Prostate gland (tissue), 2 donors: ENCODE data around the gene ADRM1. TPM values are rescaled to one million over a fixed set of nuclear protein-coding genes. Genes with fewer than 3 reads are reported as not detected.
A peak's percentile ranks its signal among the peaks of the same experiment; 100 is the strongest.

Experiments used
- DNase-seq: peaks from one replicate; pipeline ENCODE4 v3.0.0-alpha.2; 2019; ENCODE audit warnings: low spot score
- H3K27ac ChIP-seq, 2 donors: fragments of 200-600 bp; sonication (generic); 2 replicates each; pipeline ENCODE4 v1.5.1; 2017 to 2019
- H3K27me3 ChIP-seq: fragments of 200-600 bp; sonication (generic); replicated peaks from 2 replicates; pipeline ENCODE4 v1.5.1; 2019; ENCODE audit not compliant: insufficient read depth
- H3K36me3 ChIP-seq, 2 donors: fragments of 200-600 bp; sonication (generic); 1 replicate in 1 of 2; 2 replicates in 1 of 2; pipeline versions ENCODE4 v1.5.1 to v1.8.1; 2017 to 2019
- H3K4me1 ChIP-seq: fragments of 200-600 bp; sonication (generic); replicated peaks from 2 replicates; pipeline ENCODE4 v1.5.1; 2019
- H3K4me3 ChIP-seq, 2 donors: fragments of 200-600 bp; sonication (generic); 2 replicates each; pipeline ENCODE4 v1.5.1; 2017 to 2019
- H3K9me3 ChIP-seq: fragments of 200-600 bp; sonication (generic); 2 replicates; pipeline ENCODE4 v1.5.1; 2017
- POLR2A ChIP-seq: fragments of 450-650 bp; IDR thresholded peaks from one replicate; pipeline ENCODE4 v1.6.1; 2016; ENCODE audit warnings: antibody characterized with exemption, mild to moderate bottlenecking
- POLR2AphosphoS5 ChIP-seq: sonication (generic); formaldehyde crosslinking; IDR thresholded peaks from one replicate; pipeline ENCODE4 v1.6.1; 2017; ENCODE audit warnings: antibody characterized with exemption
- WGBS: methylation state at CpG from one replicate; pipeline ENCODE4 v1.1.5; 2018; 5-methylcytosine and 5-hydroxymethylcytosine counted together
- intact Hi-C: fragments of 100-400 bp; cut with DNase I; formaldehyde crosslinking; loops from one replicate; pipeline ENCODE4 v1.14.2; 2022
- total RNA-seq, 2 donors: library from RNA; depleted of rRNA; stranded (reverse); fragments of >200 nt; gene quantifications; one replicate each; pipeline ENCODE4 v1.1.0, GENCODE V29; 2016
- TF ChIP-seq, protein P1 (sequence below), 4 experiments: fragments of 200-600 bp in 2 of 4; fragments of 450-650 bp in 2 of 4; sonication (generic) in 2 of 4; IDR thresholded peaks; 1 replicate in 3 of 4; 2 replicates in 1 of 4; pipeline ENCODE4 v1.5.1; 2016 to 2019; ENCODE audit warnings: antibody characterized with exemption in 4 of 4, mild to moderate bottlenecking in 2 of 4, moderate library complexity in 2 of 4

The ADRM1 gene
- total RNA-seq, 2 donors from 2014 or later, result 149 to 207 TPM

DNA sequence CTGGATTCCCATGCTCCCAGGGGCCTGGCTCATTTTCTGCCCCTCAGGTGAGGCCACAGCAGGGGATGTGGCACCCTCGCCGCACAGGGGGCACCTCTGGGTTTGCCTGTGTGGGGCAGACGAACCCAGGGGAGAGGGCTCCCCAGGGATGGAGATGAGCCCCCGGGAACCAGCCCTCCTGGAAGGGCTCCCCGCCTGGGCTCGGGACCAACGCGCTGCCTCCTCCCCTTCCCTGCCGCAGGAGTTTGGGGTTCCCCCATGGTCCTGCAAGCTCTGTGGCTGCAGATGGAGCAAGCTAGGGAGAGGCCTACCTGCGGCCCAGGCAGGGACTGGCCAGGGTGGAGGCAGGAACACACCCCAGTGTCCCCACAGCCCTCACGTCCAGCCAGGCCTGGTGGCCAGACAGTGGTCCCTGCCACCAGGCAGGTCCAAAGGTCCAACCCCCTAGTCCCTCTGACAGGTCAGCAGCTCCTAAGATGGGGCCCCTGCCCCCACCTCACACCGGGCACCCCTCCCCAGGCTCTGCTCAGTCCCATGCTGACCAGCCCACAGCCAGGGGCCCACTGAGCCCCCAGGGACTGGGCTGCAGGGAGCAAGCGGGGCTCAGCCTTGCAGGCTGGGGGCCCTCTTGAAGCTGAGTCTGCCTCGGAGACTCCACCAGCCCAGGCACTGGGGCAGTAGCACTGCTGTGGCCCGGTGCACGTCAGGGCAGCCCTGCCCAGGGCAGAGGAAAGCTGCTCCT lies 50.7 kb downstream of the ADRM1 start:
- TF ChIP-seq POLR2AphosphoS5, result no peak
- no peak for TF ChIP-seq POLR2A
- TF ChIP-seq, protein P1, sequence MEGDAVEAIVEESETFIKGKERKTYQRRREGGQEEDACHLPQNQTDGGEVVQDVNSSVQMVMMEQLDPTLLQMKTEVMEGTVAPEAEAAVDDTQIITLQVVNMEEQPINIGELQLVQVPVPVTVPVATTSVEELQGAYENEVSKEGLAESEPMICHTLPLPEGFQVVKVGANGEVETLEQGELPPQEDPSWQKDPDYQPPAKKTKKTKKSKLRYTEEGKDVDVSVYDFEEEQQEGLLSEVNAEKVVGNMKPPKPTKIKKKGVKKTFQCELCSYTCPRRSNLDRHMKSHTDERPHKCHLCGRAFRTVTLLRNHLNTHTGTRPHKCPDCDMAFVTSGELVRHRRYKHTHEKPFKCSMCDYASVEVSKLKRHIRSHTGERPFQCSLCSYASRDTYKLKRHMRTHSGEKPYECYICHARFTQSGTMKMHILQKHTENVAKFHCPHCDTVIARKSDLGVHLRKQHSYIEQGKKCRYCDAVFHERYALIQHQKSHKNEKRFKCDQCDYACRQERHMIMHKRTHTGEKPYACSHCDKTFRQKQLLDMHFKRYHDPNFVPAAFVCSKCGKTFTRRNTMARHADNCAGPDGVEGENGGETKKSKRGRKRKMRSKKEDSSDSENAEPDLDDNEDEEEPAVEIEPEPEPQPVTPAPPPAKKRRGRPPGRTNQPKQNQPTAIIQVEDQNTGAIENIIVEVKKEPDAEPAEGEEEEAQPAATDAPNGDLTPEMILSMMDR (IDR thresholded peaks at IDR 0.05), result no peak
- no peaks in the 10 kb centered on the region for H3K9me3 ChIP-seq
- no peaks in the 10 kb centered on the region for H3K27me3 ChIP-seq
- intact Hi-C loops, result loop anchor here (2.0 kb wide), 1 partner anchor 23 kb away; no protein-coding TSS in a partner anchor
- H3K36me3 ChIP-seq, result peaks cover 0 to 6% of the 10 kb centered on the region in 2 donors
- DNase-seq, result no peak
- WGBS, result 79% methylated on average over 7 of the region's 16 CpGs
- peak overlapping the region; percentile 46 to 59 for H3K27ac ChIP-seq
- H3K4me1 ChIP-seq, result peaks cover 50% of the 10 kb centered on the region
- no peak overlapping the region for H3K4me3 ChIP-seq

DNA sequence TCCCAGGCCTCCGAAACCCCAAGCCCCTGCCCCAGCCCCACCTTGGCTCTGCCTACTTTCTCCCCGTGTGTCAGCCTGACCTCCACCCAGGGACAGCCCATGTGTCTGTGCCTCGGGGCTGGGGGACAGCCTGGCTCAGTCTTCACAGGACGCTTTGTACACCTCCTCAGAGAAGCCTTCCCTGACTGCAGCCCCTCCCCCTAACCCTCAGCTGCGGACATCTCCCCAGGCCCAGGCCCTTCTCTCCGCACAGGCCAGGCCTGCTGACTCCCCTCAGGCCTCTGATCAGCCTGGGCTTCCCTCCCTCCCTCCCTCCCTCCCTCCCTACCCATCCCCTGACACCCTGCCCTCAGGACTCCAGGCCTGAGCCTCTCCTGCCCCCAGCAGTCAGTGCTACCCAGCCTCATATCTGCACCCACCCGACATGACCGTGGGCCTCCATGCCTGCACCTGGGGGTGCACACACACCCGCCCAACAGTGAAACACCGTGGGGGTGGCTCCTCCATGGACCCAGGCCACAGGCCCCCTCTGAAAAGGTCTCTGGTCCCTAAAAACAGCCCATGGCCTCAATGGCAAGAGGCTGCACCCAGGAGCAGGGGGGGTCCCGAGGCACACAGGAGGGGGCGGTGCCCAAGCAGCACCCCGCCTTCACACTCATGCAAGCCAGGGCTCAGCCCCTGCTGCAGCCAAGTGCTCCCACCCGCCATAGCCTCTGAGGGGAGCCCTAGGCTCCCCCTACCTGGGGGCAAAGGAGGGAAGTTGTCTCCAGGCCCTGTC lies 51.4 kb downstream of the ADRM1 start:
- Histone ChIP-seq H3K4me1 (peaks cover 58% of the 10 kb centered on the region), H3K36me3 (peaks cover 0 to 6% of the 10 kb centered on the region in 2 donors), H3K4me3 (no peak overlapping the region), H3K27ac (peak overlapping the region; percentile 81 to 84), H3K27me3 (no peaks in the 10 kb centered on the region), H3K9me3 (no peaks in the 10 kb centered on the region)
- DNase-seq, result no peak
- 61% methylated on average over 14 of the region's 14 CpGs for WGBS
- intact Hi-C loops, result no loop called here
- TF ChIP-seq POLR2AphosphoS5 (no peak), POLR2A (no peak)
- TF ChIP-seq, protein P1 (IDR thresholded peaks at IDR 0.05), result no peak

DNA sequence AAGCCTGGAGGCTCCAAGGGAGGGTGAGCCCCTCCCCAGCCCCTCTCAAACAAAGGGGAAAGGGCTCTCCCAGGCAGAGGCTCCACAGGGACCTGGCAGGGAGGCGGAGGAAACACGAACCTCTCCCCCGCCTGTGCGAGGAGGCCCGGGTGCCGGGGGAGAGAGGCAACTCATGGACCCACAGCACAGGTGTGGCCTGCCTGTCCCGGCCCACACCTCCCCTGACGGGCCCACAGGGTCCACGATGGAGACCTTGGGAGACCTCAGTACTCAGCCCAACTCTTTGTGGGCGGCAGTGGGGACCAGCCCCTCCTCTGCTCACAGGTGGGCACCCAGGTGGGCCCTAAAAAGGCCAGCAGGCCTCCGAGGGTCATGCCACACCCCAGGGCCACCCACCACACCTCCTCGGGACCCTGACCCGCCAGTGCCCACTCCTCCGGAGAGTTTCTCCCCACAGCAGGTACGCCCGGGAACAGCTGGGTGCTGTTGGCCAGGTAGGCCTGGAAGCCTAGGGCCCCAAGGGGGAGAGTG lies 52.1 kb downstream of the ADRM1 start:
- Histone ChIP-seq H3K27me3 (no peaks in the 10 kb centered on the region), H3K9me3 (no peaks in the 10 kb centered on the region), H3K36me3 (peaks cover 0 to 6% of the 10 kb centered on the region in 2 donors), H3K27ac (peak overlapping the region; percentile 81 to 84), H3K4me3 (no peak overlapping the region), H3K4me1 (peaks cover 62% of the 10 kb centered on the region)
- no peak for DNase-seq
- intact Hi-C loops, result no loop called here
- TF ChIP-seq, protein P1 (IDR thresholded peaks at IDR 0.05), result no peak
- TF ChIP-seq POLR2AphosphoS5, result no peak
- no peak for TF ChIP-seq POLR2A
- WGBS, result 49% methylated on average over 13 of the region's 16 CpGs

DNA sequence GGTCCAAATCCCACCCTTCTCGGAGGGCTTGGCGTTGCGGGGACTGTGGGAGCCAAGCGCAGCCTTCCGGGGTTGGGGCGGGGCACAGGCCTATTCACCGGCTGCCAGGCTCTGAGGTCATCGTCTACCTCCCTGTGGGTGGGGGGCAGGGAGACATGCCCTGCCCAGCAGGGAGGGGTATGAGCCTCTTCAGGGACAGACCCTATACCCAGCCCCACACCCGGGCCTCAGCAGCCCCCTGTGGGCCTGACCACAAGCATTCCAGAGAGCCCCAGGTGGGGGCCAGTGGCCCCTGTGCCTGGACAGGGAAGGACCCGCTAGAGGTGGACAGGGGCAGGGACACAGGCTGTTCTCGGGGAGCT lies 52.7 kb downstream of the ADRM1 start:
- no peak for DNase-seq
- TF ChIP-seq POLR2A (peak; percentile 25), POLR2AphosphoS5 (peak; percentile 17)
- TF ChIP-seq, protein P1 (IDR thresholded peaks at IDR 0.05), result no peak
- WGBS, result 23% methylated on average over 11 of the region's 11 CpGs
- Histone ChIP-seq H3K9me3 (no peaks in the 10 kb centered on the region), H3K27ac (peak overlapping the region; percentile 81 to 84), H3K4me1 (peaks cover 62% of the 10 kb centered on the region), H3K27me3 (no peaks in the 10 kb centered on the region), H3K4me3 (no peak overlapping the region), H3K36me3 (peaks cover 0 to 6% of the 10 kb centered on the region in 2 donors)
- intact Hi-C loops, result no loop called here
